B cell (primary cell): Measurements from ENCODE around the gene C14orf39. TPM values are rescaled to one million over a fixed set of nuclear protein-coding genes. Genes with fewer than 3 reads are reported as not detected.
A peak's percentile ranks its signal among the peaks of the same experiment; 100 is the strongest.

Experiments used
- ATAC-seq: fragments of 200-7000 bp; cut with Tn5 transposase; one replicate; pipeline ENCODE4 v1.10.0; 2021; ENCODE audit warnings: low read depth, mild to moderate bottlenecking, moderate number of reproducible peaks, moderate library complexity
- CTCF ChIA-PET: fragments of 350-600 bp; sonication (Branson Sonifier 250); formaldehyde crosslinking; loops from one replicate; lab custom pipeline; 2021; ENCODE audit warnings: antibody characterized with exemption, inconsistent platforms; lab: Charles Lee
- POLR2A ChIA-PET: fragments of 350-600 bp; sonication (Branson Sonifier 250); formaldehyde crosslinking; loops from one replicate; lab custom pipeline; 2021; ENCODE audit warnings: antibody characterized with exemption; lab: Charles Lee
- DNase-seq: peaks from one replicate; pipeline ENCODE4 v3.0.0; 2013
- H2AFZ ChIP-seq: 2 replicates; pipeline ENCODE4 v1.6.1; 2012; ENCODE audit warnings: mild to moderate bottlenecking, low read depth, low read length; ENCODE audit not compliant: insufficient read depth, poor library complexity, severe bottlenecking
- H3K27ac ChIP-seq, 2 donors: 1 replicate in 1 of 2; 2 replicates in 1 of 2; pipeline ENCODE4 v1.5.1; 2012 to 2013; ENCODE audit warnings: low read length in 2 of 2, mild to moderate bottlenecking in 2 of 2, moderate library complexity in 1 of 2
- H3K27me3 ChIP-seq, 4 experiments: fragments of 200-600 bp in 1 of 4; sonication (generic) in 1 of 4; replicated peaks in 1 of 4; 1 replicate in 2 of 4; 2 replicates in 2 of 4; pipeline versions ENCODE4 v1.6.1 to v1.7.0; 2013 to 2016; ENCODE audit warnings: low read length in 3 of 4, mild to moderate bottlenecking in 2 of 4, mixed read lengths in 1 of 4, moderate library complexity in 1 of 4; ENCODE audit not compliant: insufficient read depth in 4 of 4, control insufficient read depth in 3 of 4; ENCODE audit errors: control extremely low read depth in 1 of 4
- H3K36me3 ChIP-seq, 2 experiments: replicated peaks in 1 of 2; 1 replicate in 1 of 2; 2 replicates in 1 of 2; pipeline versions ENCODE4 v1.6.1 to v1.7.1; 2013; ENCODE audit warnings: low read length in 1 of 2; ENCODE audit not compliant: insufficient read depth in 2 of 2, control insufficient read depth in 1 of 2; ENCODE audit errors: control extremely low read depth in 1 of 2, extremely low read depth in 1 of 2
- H3K4me1 ChIP-seq, 2 donors: fragments of 200-600 bp in 1 of 2; sonication (generic) in 1 of 2; 1 replicate in 1 of 2; 2 replicates in 1 of 2; pipeline versions ENCODE4 v1.5.1 to v1.6.1; 2013 to 2017; ENCODE audit warnings: low read length in 2 of 2; ENCODE audit not compliant: control insufficient read depth in 2 of 2, insufficient read depth in 2 of 2
- H3K4me2 ChIP-seq: replicated peaks from 2 replicates; pipeline ENCODE3; 2012; ENCODE audit warnings: mild to moderate bottlenecking, low read depth, low read length; ENCODE audit not compliant: poor library complexity, severe bottlenecking
- H3K4me3 ChIP-seq, 5 experiments: fragments of 200-600 bp in 1 of 5; sonication (generic) in 1 of 5; 1 replicate in 3 of 5; 2 replicates in 2 of 5; pipeline versions ENCODE4 v1.5.1 to v1.7.0; 2011 to 2016; ENCODE audit warnings: low read length in 4 of 5, mild to moderate bottlenecking in 4 of 5, low read depth in 2 of 5, control low read depth in 1 of 5, moderate library complexity in 1 of 5; ENCODE audit not compliant: insufficient read depth in 1 of 5; ENCODE audit errors: control extremely low read depth in 1 of 5, extremely low read depth in 1 of 5
- H3K79me2 ChIP-seq: fragments of 200-600 bp; sonication (generic); one replicate; pipeline ENCODE4 v1.6.0; 2016; ENCODE audit warnings: low read length; ENCODE audit not compliant: control insufficient read depth, insufficient read depth
- H3K9ac ChIP-seq: fragments of 200-600 bp; sonication (generic); 2 replicates; pipeline ENCODE4 v1.6.1; 2017; ENCODE audit warnings: mild to moderate bottlenecking, low read length, moderate library complexity
- H3K9me3 ChIP-seq, 3 donors: one replicate each; pipeline versions ENCODE4 v1.6.1 to v1.7.1; 2013; ENCODE audit warnings: low read length in 2 of 3; ENCODE audit not compliant: control insufficient read depth in 2 of 3, insufficient read depth in 1 of 3; ENCODE audit errors: control extremely low read depth in 1 of 3
- H4K20me1 ChIP-seq: 2 replicates; pipeline ENCODE4 v1.6.0; 2012; ENCODE audit warnings: mild to moderate bottlenecking, low read length; ENCODE audit not compliant: insufficient read depth, control insufficient read depth, poor library complexity, severe bottlenecking
- H3K27ac Mint-ChIP-seq: one replicate; pipeline ENCODE4 v1.8.0; 2021; ENCODE audit warnings: mixed read lengths
- H3K27me3 Mint-ChIP-seq: one replicate; pipeline ENCODE4 v1.8.0; 2021; ENCODE audit warnings: mixed read lengths
- H3K4me1 Mint-ChIP-seq: one replicate; pipeline ENCODE4 v1.8.0; 2021; ENCODE audit warnings: mixed read lengths
- H3K4me3 Mint-ChIP-seq: one replicate; pipeline ENCODE4 v1.8.0; 2021; ENCODE audit warnings: mixed read lengths
- H3K9me3 Mint-ChIP-seq: one replicate; pipeline ENCODE4 v1.8.0; 2022; ENCODE audit warnings: mixed read lengths; ENCODE audit not compliant: insufficient read depth
- EZH2 ChIP-seq: IDR thresholded peaks from 2 replicates; pipeline ENCODE4 v1.6.1; 2012; ENCODE audit warnings: borderline replicate concordance, low read depth, mild to moderate bottlenecking, moderate library complexity, low read length; ENCODE audit not compliant: insufficient read depth, poor library complexity, severe bottlenecking
- WGBS: methylation state at CpG from one replicate; pipeline ENCODE4 v1.1.5; 2013; ENCODE audit warnings: missing lambda C conversion rate; ENCODE audit not compliant: insufficient coverage; 5-methylcytosine and 5-hydroxymethylcytosine counted together
- intact Hi-C: fragments of 100-400 bp; cut with micrococcal nuclease; formaldehyde crosslinking; loops from one replicate; pipeline ENCODE4 v1.10.0; 2022
- polyA plus RNA-seq: library from polyadenylated mRNA; depleted of rRNA; stranded (reverse); fragments of >200 nt; gene quantifications from 2 replicates; pipeline ENCODE4 v1.2.3, GENCODE V29; 2012
- total RNA-seq, 2 donors: library from RNA; stranded (reverse); fragments of 120-200 nt in 1 of 2; gene quantifications; 1 replicate in 1 of 2; 2 replicates in 1 of 2; pipeline versions ENCODE4 v1.2.3 to v1.2.4, GENCODE V29; 2013 to 2022
- TF ChIP-seq, protein P1 (sequence below): fragments of 200-600 bp; IDR thresholded peaks from one replicate; pipeline ENCODE4 v1.8.0; 2022; ENCODE audit warnings: antibody characterized with exemption, mild to moderate bottlenecking

C14orf39 gene
- total and polyA plus RNA-seq, 2 donors (not counting 1 experiment from before 2014, with no cell fraction given) = not detected

DNA sequence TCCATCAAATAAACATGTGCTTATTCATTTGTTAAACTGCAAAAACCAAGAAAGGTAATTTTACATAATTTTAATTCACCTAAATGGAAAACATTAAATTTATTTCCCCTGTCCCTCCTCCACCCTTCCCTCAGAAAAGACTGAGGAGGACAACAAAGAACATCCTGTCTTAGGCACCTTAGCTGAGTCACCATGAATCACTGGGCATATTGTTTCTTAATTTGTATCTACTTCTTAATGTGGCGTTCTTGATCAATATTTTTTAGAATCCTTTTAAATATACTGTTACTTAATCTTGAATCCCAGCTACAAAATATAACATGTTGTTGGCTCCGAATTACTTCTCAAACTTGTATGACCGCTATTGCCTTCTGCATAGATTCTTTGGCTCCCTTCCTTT is 46.6 kb upstream of the C14orf39 start:
- peaks cover 0 to 5% (median 3%) of the 10 kb centered on the region in 4 experiments for H3K27me3 ChIP-seq
- H3K27ac ChIP-seq = no peak overlapping the region
- no peak overlapping the region for H3K9ac ChIP-seq
- no peak for TF ChIP-seq EZH2
- TF ChIP-seq, protein P1, sequence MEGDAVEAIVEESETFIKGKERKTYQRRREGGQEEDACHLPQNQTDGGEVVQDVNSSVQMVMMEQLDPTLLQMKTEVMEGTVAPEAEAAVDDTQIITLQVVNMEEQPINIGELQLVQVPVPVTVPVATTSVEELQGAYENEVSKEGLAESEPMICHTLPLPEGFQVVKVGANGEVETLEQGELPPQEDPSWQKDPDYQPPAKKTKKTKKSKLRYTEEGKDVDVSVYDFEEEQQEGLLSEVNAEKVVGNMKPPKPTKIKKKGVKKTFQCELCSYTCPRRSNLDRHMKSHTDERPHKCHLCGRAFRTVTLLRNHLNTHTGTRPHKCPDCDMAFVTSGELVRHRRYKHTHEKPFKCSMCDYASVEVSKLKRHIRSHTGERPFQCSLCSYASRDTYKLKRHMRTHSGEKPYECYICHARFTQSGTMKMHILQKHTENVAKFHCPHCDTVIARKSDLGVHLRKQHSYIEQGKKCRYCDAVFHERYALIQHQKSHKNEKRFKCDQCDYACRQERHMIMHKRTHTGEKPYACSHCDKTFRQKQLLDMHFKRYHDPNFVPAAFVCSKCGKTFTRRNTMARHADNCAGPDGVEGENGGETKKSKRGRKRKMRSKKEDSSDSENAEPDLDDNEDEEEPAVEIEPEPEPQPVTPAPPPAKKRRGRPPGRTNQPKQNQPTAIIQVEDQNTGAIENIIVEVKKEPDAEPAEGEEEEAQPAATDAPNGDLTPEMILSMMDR = no peak
- Mint-ChIP-seq H3K27me3 (peaks cover 37% of the 10 kb centered on the region), H3K27ac (no peak overlapping the region), H3K9me3 (no peaks in the 10 kb centered on the region), H3K4me1 (no peaks in the 10 kb centered on the region), H3K4me3 (no peak overlapping the region)
- no peaks in the 10 kb centered on the region for H3K4me1 ChIP-seq
- no peak overlapping the region for H3K4me3 ChIP-seq
- H2AFZ ChIP-seq = no peak overlapping the region
- ChIA-PET CTCF (no interaction called here), POLR2A (no interaction called here)
- no peak overlapping the region for H3K4me2 ChIP-seq
- ATAC-seq = no peak
- no peaks in the 10 kb centered on the region for H4K20me1 ChIP-seq
- H3K36me3 ChIP-seq = no peaks in the 10 kb centered on the region
- no peak for DNase-seq
- H3K79me2 ChIP-seq = no peaks in the 10 kb centered on the region
- intact Hi-C loops = no loop called here
- H3K9me3 ChIP-seq = peaks cover 0 to 4% (median 0%) of the 10 kb centered on the region in 3 donors
- 50% methylated on average over 2 of the region's 3 CpGs for WGBS

DNA sequence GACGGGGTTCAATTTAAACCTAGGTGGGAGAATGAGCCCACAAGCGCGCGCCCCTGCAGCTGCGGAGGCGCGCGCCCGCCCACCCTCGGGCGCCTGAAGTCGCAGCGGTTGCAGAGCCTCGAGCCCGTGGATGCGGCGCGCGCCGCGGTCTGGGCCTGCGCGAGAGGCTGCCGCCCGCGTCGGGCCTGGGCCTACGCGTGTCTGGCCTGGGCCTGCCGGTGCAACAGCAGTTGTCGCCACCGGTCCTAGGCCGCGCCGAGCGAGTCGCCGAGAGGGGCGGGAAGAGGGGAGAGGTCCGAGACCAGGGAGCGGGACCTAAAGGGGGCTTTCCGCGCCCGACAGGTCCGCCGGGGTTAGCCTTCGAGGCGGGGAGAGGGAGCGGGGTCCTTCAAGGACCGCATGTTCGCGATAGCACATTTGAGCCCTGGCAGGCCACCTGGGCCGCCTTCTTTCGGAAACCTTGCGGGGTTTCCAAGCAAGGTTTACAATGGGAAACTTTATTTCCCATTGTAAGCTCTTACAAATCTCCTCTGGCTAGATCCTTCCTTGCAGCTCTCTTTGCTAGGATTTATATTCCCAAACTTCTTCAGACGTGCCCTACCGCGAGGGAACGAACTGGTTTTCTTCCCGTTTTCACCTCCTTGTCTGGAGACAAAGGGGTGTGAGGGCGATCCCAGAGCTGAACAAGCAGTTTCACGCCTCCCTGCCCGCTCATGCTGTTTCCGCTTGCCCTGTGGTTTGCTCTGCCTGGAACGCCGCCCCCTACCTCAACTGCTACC is 29.8 kb upstream of the C14orf39 start:
- Mint-ChIP-seq H3K9me3 (no peaks in the 10 kb centered on the region), H3K4me3 (peak overlapping the region; percentile 62), H3K27ac (no peak overlapping the region), H3K27me3 (peaks cover 63% of the 10 kb centered on the region), H3K4me1 (peaks cover 17% of the 10 kb centered on the region)
- POLR2A ChIA-PET = no interaction called here
- no peaks in the 10 kb centered on the region for H3K79me2 ChIP-seq
- ATAC-seq (no peak), DNase-seq (peak; percentile 26)
- no peak overlapping the region for H3K27ac ChIP-seq
- H4K20me1 ChIP-seq = no peaks in the 10 kb centered on the region
- WGBS = 8% methylated on average over 66 of the region's 66 CpGs
- H3K36me3 ChIP-seq = no peaks in the 10 kb centered on the region
- peaks cover 0 to 24% (median 2%) of the 10 kb centered on the region in 3 donors for H3K9me3 ChIP-seq
- H3K4me3 ChIP-seq = peak overlapping the region in 3 of 5 experiments; percentile 7 to 36 (median 9)
- peaks cover 20 to 30% of the 10 kb centered on the region in 2 donors for H3K4me1 ChIP-seq
- no peak for TF ChIP-seq EZH2
- TF ChIP-seq, protein P1 = no peak
- CTCF ChIA-PET = no interaction called here
- no peak overlapping the region for H3K9ac ChIP-seq
- H3K27me3 ChIP-seq = peaks cover 0 to 65% (median 55%) of the 10 kb centered on the region in 4 experiments
- H3K4me2 ChIP-seq = peak overlapping the region; percentile 68
- H2AFZ ChIP-seq = peak overlapping the region; percentile 54
- intact Hi-C loops = no loop called here
